ENCODE measurements around the gene MSANTD1. TPM values are rescaled to one million over a fixed set of nuclear protein-coding genes. Genes with fewer than 3 reads are reported as not detected.

Gene MSANTD1
- total RNA-seq, 1 experiment from 2014 or later = 0.71 TPM

- intact Hi-C loops (cut with micrococcal nuclease) = no loop called here
- H3K4me1 ChIP-seq (ENCODE audit: control insufficient read depth in 1 of 2, insufficient read depth in 2 of 2, low read length in 2 of 2) = no peaks in the 10 kb centered on the region
- ChIA-PET POLR2A (no interaction called here), CTCF (no interaction called here), RAD21 (ENCODE audit: low non-redundant PET in 1 of 2, low total read pairs in 2 of 2, uncharacterized antibody in 2 of 2, unreplicated experiment in 2 of 2) (no interaction called here)
- H3K4me2 ChIP-seq (ENCODE audit: low read length) = no peak overlapping the region
- no peak for DNase-seq (ENCODE audit: low read depth, low spot score)
- TF ChIP-seq SRF (IDR thresholded peaks at IDR 0.05; ENCODE audit: low read depth) (no peak), JUND (IDR thresholded peaks at IDR 0.05) (no peak), ELF1 (IDR thresholded peaks at IDR 0.05; ENCODE audit: borderline replicate concordance, low read depth) (no peak), YY1 (IDR thresholded peaks at IDR 0.05; ENCODE audit: extremely low read depth, insufficient replicate concordance, low read depth, low read length) (no peak), EGR1 (IDR thresholded peaks at IDR 0.05; ENCODE audit: low read depth) (no peak), SIN3A (IDR thresholded peaks at IDR 0.05; ENCODE audit: low read depth) (no peak), ZBTB33 (IDR thresholded peaks at IDR 0.05; ENCODE audit: extremely low read depth, insufficient replicate concordance, low read length) (no peak), POLR2AphosphoS5 (IDR thresholded peaks at IDR 0.05; ENCODE audit: low read depth, low read length) (no peak), POLR2A (IDR thresholded peaks at IDR 0.05; ENCODE audit: borderline replicate concordance, extremely low read depth, insufficient read depth, insufficient read length) (no peak), ZFX (IDR thresholded peaks at IDR 0.05) (no peak), ATF3 (IDR thresholded peaks at IDR 0.05) (no peak), ZNF274 (IDR thresholded peaks at IDR 0.05; ENCODE audit: low read depth, low read length) (no peak), RAD21 (IDR thresholded peaks at IDR 0.05; ENCODE audit: low read depth) (no peak), EZH2 (IDR thresholded peaks at IDR 0.05) (no peak), TCF7L2 (IDR thresholded peaks at IDR 0.05; ENCODE audit: borderline replicate concordance, extremely low read depth, insufficient read depth, insufficient read length) (no peak), EZH2phosphoT487 (IDR thresholded peaks at IDR 0.05; ENCODE audit: borderline replicate concordance) (no peak)
- TF ChIP-seq, protein P1, sequence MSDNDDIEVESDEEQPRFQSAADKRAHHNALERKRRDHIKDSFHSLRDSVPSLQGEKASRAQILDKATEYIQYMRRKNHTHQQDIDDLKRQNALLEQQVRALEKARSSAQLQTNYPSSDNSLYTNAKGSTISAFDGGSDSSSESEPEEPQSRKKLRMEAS (IDR thresholded peaks at IDR 0.05) = no peak
- no peaks in the 10 kb centered on the region for H3K9me2 ChIP-seq (ENCODE audit: insufficient read depth)
- peaks cover 0 to 14% of the 10 kb centered on the region in 2 experiments; a peak in 2 of 4 replicates for H3K36me3 ChIP-seq (ENCODE audit: control insufficient read depth in 1 of 2, insufficient read depth in 2 of 2, low read length in 2 of 2)
- no peak for ATAC-seq
- no peaks in the 10 kb centered on the region for H4K20me1 ChIP-seq (ENCODE audit: insufficient read depth)
- no TSS peak for BruUV-seq (replicated peaks)
- no peak overlapping the region for H3K9ac ChIP-seq (ENCODE audit: low read length)
- no peak overlapping the region for H3K27ac ChIP-seq (ENCODE audit: low read depth, low read length)
- H3K9me3 ChIP-seq (ENCODE audit: control insufficient read depth in 1 of 2, insufficient read depth in 1 of 2, low read depth in 1 of 2, low read length in 2 of 2) = no peaks in the 10 kb centered on the region
- no peaks in the 10 kb centered on the region for H3K27me3 ChIP-seq (ENCODE audit: insufficient read depth, low read length)
- no peaks in the 10 kb centered on the region for H3K79me2 ChIP-seq (ENCODE audit: insufficient read depth, low read length)
- no peak overlapping the region for H2AFZ ChIP-seq (ENCODE audit: low read depth, low read length, poor library complexity, severe bottlenecking)
- H3K4me3 ChIP-seq (replicated peaks in 1 of 2; ENCODE audit: low read depth in 1 of 2, low read length in 2 of 2) = no peak overlapping the region
Observed at GRCh38 chr4:3221996-3222395, 27.0 kb upstream of the MSANTD1 start.

Measured in HCT116 (cell line).